Sigmoid colon (tissue), 7 donors: ENCODE data around the gene CYTH4. TPM values are rescaled to one million over a fixed set of nuclear protein-coding genes. Genes with fewer than 3 reads are reported as not detected.

Source experiments
- DNase-seq: peaks from one replicate; pipeline ENCODE4 v3.0.0-alpha.2; 2019
- H3K27ac ChIP-seq, 4 donors: fragments of 200-600 bp; sonication (generic); one replicate each; pipeline ENCODE4 v1.5.1; 2016 to 2019; ENCODE audit warnings: mild to moderate bottlenecking in 1 of 4
- H3K27me3 ChIP-seq, 3 donors: fragments of 200-600 bp; sonication (generic); one replicate each; pipeline ENCODE4 v1.5.1; 2019; ENCODE audit warnings: mild to moderate bottlenecking in 1 of 3
- H3K36me3 ChIP-seq, 4 donors: fragments of 200-600 bp; sonication (generic); one replicate each; pipeline ENCODE4 v1.5.1; 2016 to 2019
- H3K4me1 ChIP-seq, 4 donors: fragments of 200-600 bp; sonication (generic); one replicate each; pipeline ENCODE4 v1.5.1; 2017 to 2019
- H3K4me3 ChIP-seq, 4 donors: fragments of 200-600 bp; sonication (generic); one replicate each; pipeline ENCODE4 v1.5.1; 2017 to 2019; ENCODE audit warnings: mild to moderate bottlenecking in 2 of 4, moderate library complexity in 1 of 4
- H3K9me3 ChIP-seq, 4 donors: fragments of 200-600 bp in 3 of 4; sonication (generic) in 3 of 4; one replicate each; pipeline versions ENCODE4 v1.5.1 to v1.6.1; 2013 to 2019
- CTCF ChIP-seq, 4 experiments: fragments of 450-650 bp in 3 of 4; fragments of 200-600 bp in 1 of 4; IDR thresholded peaks; one replicate each; pipeline ENCODE4 v1.5.1; 2016 to 2019; ENCODE audit warnings: antibody characterized with exemption in 4 of 4, mild to moderate bottlenecking in 3 of 4, moderate library complexity in 2 of 4
- EP300 ChIP-seq, 4 donors: sonication (generic); formaldehyde crosslinking; IDR thresholded peaks; one replicate each; pipeline ENCODE4 v1.6.1; 2017; ENCODE audit warnings: antibody characterized with exemption in 4 of 4
- POLR2A ChIP-seq, 2 donors: fragments of 450-650 bp; IDR thresholded peaks; one replicate each; pipeline ENCODE4 v1.6.1; 2016; ENCODE audit warnings: antibody characterized with exemption in 2 of 2, mild to moderate bottlenecking in 2 of 2, moderate library complexity in 2 of 2
- POLR2AphosphoS5 ChIP-seq, 4 donors: sonication (generic); formaldehyde crosslinking; IDR thresholded peaks; one replicate each; pipeline ENCODE4 v1.6.1; 2017; ENCODE audit warnings: antibody characterized with exemption in 4 of 4
- WGBS, 2 donors: extraction: QIAGEN DNeasy Blood & Tissue Kit; methylation state at CpG; one replicate each; pipeline ENCODE4 v1.1.7; 2013; 5-methylcytosine and 5-hydroxymethylcytosine counted together
- intact Hi-C: fragments of 100-400 bp; cut with DNase I; formaldehyde crosslinking; loops from one replicate; pipeline ENCODE4 v1.15.1; 2023
- polyA plus RNA-seq, 3 donors: library from polyadenylated mRNA; stranded (reverse); fragments of 200-250 nt; gene quantifications; one replicate each; pipeline ENCODE4 v1.2.3, GENCODE V29; 2013
- total RNA-seq, 4 donors: library from RNA; depleted of rRNA; stranded (reverse); fragments of >200 nt; gene quantifications; one replicate each; pipeline ENCODE4 v1.1.0, GENCODE V29; 2016
- donor health status: healthy with polysubstance abuse.
- donor health status: Bipolar disorder and iron deficiency.
- donor health status: healthy.

Gene CYTH4
- total and polyA plus RNA-seq, 7 donors = 4.2 to 22.0 (median 7.2) TPM

DNA sequence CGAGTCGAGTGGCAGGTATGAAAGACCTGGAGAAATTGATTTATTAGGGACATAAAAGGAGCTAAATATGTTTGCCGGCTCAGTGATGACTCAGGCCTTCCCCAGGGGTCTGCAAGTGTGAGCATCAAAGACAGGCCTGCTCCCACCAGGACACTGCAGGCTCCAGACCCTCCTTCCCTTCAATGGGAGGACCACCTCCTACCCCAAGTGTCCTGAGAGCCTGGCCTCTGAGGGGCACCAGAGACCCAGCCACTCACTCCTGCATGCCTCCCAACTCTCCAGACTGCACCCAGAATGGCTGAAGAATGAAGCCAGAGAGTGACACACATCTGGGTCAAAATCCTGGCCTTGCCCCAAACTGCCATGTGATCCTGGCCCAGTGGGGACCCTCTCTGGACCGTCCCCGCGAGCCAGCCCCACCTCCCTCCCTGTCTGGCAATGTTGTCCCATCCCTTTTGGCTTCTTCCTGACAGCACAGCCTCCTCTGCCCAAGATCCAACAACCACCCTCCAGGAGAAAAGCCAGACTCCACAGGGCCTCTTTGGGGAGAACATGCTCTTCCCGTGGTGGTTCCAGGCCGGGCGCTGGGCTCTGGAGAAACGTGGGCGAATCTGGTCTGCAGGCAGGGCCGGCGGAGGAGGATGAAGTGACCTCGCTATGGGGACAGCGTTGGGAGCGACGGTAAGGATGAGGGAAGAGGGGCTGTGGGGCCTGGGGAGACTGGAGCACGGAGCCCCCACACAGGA is 36.2 kb downstream of the CYTH4 start:
- 75 to 77% methylated on average over 18 of the region's 18 CpGs for WGBS, 2 donors
- Histone ChIP-seq H3K4me1 (no peaks in the 10 kb centered on the region), H3K27me3 (peaks cover under 1 to 10% (median 10%) of the 10 kb centered on the region in 3 donors), H3K9me3 (no peaks in the 10 kb centered on the region), H3K27ac (no peak overlapping the region), H3K4me3 (no peak overlapping the region), H3K36me3 (no peaks in the 10 kb centered on the region)
- no peak for TF ChIP-seq EP300 (IDR thresholded peaks at IDR 0.05)
- TF ChIP-seq POLR2AphosphoS5 (IDR thresholded peaks at IDR 0.05) = no peak
- TF ChIP-seq CTCF (IDR thresholded peaks at IDR 0.05) = no peak
- no peak for TF ChIP-seq POLR2A (IDR thresholded peaks at IDR 0.05)
- no peak for DNase-seq
- intact Hi-C loops = loop anchor here (10.0 kb wide), 1 partner anchor 276 kb away; no protein-coding TSS in a partner anchor

GRCh38 chr22:37319469-37319868 is 37.2 kb downstream of the CYTH4 start:
- no peak overlapping the region for H3K4me3 ChIP-seq
- WGBS, 2 donors = 85% methylated on average over 10 of the region's 10 CpGs
- no peaks in the 10 kb centered on the region for H3K9me3 ChIP-seq
- H3K36me3 ChIP-seq = no peaks in the 10 kb centered on the region
- TF ChIP-seq POLR2A (IDR thresholded peaks at IDR 0.05) = no peak
- TF ChIP-seq EP300 (IDR thresholded peaks at IDR 0.05) = no peak
- TF ChIP-seq CTCF (IDR thresholded peaks at IDR 0.05) = no peak
- TF ChIP-seq POLR2AphosphoS5 (IDR thresholded peaks at IDR 0.05) = no peak
- intact Hi-C loops = loop anchor here (10.0 kb wide), 1 partner anchor 275 kb away; no protein-coding TSS in a partner anchor
- no peak for DNase-seq
- H3K27me3 ChIP-seq = peaks cover 10 to 19% (median 16%) of the 10 kb centered on the region in 3 donors
- H3K27ac ChIP-seq = no peak overlapping the region
- H3K4me1 ChIP-seq = peaks cover 0 to under 1% (median under 1%) of the 10 kb centered on the region in 4 donors

- Histone ChIP-seq H3K36me3 (no peaks in the 10 kb centered on the region), H3K27ac (no peak overlapping the region), H3K9me3 (no peaks in the 10 kb centered on the region), H3K4me1 (peaks cover 0 to 7% (median 3%) of the 10 kb centered on the region in 4 donors), H3K27me3 (peaks cover 24 to 35% (median 26%) of the 10 kb centered on the region in 3 donors), H3K4me3 (no peak overlapping the region)
- WGBS, 2 donors = 44 to 76% methylated on average over 16 of the region's 16 CpGs
- DNase-seq = no peak
- TF ChIP-seq POLR2A (IDR thresholded peaks at IDR 0.05) (no peak), POLR2AphosphoS5 (IDR thresholded peaks at IDR 0.05) (no peak), EP300 (IDR thresholded peaks at IDR 0.05) (no peak), CTCF (IDR thresholded peaks at IDR 0.05) (no peak)
- intact Hi-C loops = no loop called here
These were observed 38.7 kb downstream of the CYTH4 start for GRCh38 chr22:37320726-37321677.

GRCh38 chr22:37324340-37325038 is 42.2 kb downstream of the CYTH4 start:
- Histone ChIP-seq H3K27ac (no peak overlapping the region), H3K27me3 (peaks cover 20 to 66% (median 37%) of the 10 kb centered on the region in 3 donors), H3K4me3 (no peak overlapping the region), H3K4me1 (peaks cover 0 to 7% (median 3%) of the 10 kb centered on the region in 4 donors), H3K36me3 (no peaks in the 10 kb centered on the region), H3K9me3 (no peaks in the 10 kb centered on the region)
- no peak for DNase-seq
- TF ChIP-seq EP300 (IDR thresholded peaks at IDR 0.05) (no peak), POLR2AphosphoS5 (IDR thresholded peaks at IDR 0.05) (no peak), CTCF (IDR thresholded peaks at IDR 0.05) (no peak), POLR2A (IDR thresholded peaks at IDR 0.05) (no peak)
- intact Hi-C loops = no loop called here
- 3 to 9% methylated on average over 51 of the region's 51 CpGs for whole genome bisulfite sequencing, 2 donors
